GM13976 (cell line): ENCODE results near the gene OLIG3.

Source experiments
- DNase-seq: peaks from one replicate; pipeline ENCODE4 v3.0.0; 2012; ENCODE audit warnings: low spot score
- in situ Hi-C: fragments of 300-500 bp; cut with MboI; formaldehyde crosslinking; loops from one replicate; pipeline ENCODE4 v1.12.0; 2022; ENCODE audit warnings: low sequenced_read_pairs, mixed read lengths, inconsistent platforms; ENCODE audit not compliant: unreplicated experiment
- TF ChIP-seq, protein P1 (sequence below): IDR thresholded peaks from 2 replicates; pipeline ENCODE4 v1.5.1; 2012; ENCODE audit warnings: borderline replicate concordance, mild to moderate bottlenecking; ENCODE audit not compliant: insufficient read depth; ENCODE audit errors: extremely low read depth, missing control alignments, control extremely low read depth

Gene OLIG3

GRCh38 chr6:137496909-137497720 lies 2.9 kb upstream of the OLIG3 start:
- DNase-seq = peak; percentile 38
- TF ChIP-seq, protein P1, sequence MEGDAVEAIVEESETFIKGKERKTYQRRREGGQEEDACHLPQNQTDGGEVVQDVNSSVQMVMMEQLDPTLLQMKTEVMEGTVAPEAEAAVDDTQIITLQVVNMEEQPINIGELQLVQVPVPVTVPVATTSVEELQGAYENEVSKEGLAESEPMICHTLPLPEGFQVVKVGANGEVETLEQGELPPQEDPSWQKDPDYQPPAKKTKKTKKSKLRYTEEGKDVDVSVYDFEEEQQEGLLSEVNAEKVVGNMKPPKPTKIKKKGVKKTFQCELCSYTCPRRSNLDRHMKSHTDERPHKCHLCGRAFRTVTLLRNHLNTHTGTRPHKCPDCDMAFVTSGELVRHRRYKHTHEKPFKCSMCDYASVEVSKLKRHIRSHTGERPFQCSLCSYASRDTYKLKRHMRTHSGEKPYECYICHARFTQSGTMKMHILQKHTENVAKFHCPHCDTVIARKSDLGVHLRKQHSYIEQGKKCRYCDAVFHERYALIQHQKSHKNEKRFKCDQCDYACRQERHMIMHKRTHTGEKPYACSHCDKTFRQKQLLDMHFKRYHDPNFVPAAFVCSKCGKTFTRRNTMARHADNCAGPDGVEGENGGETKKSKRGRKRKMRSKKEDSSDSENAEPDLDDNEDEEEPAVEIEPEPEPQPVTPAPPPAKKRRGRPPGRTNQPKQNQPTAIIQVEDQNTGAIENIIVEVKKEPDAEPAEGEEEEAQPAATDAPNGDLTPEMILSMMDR = no peak
- in situ Hi-C loops = no loop called here

GRCh38 chr6:137496368-137496767 lies 2.2 kb upstream of the OLIG3 start:
- TF ChIP-seq, protein P1 = no peak
- in situ Hi-C loops = no loop called here
- DNase-seq = peak; percentile 42

DNA sequence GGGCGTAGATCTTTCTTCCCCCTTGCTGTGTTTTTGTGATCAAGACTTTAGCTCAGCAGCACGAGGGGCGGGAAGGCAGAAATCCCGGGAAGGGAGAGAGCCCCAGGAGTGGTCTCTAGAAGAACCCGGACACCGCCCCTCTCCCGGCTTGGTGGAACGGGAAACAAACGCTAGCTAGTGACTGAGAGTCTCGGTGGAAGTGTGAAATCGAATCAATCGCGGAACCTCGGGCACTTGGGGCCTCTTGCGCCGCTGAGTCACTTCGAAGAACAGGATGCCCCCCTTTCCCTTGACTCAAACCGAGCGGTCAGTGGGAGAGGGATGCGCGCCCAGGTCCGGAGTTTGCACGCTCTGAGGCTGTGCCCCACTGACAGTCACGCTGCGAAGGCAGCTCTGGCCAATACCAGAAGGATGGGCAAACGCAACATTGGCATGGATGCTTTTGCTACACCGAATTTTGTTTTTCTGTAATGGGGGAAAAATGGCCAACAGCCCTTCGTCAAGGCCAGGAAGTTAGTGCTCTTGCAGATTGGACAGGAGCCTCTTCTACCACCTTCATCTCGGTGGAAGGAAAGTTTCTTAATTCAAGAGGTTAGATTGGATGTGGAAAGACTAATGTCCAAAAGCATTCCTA lies 1.6 kb upstream of the OLIG3 start:
- in situ Hi-C loops = no loop called here
- TF ChIP-seq, protein P1 = no peak
- peak; percentile 34 for DNase-seq

GRCh38 chr6:137494988-137495702 lies 951 bp upstream of the OLIG3 start:
- DNase-seq = peak; percentile 29
- TF ChIP-seq, protein P1 = no peak
- in situ Hi-C loops = no loop called here

- TF ChIP-seq, protein P1 = no peak
- DNase-seq = peak; percentile 37
- in situ Hi-C loops = no loop called here
These were observed 766 bp downstream of the OLIG3 start for GRCh38 chr6:137493218-137494038.
